EH (cell line): Measurements from ENCODE around the gene ATG2B.
"Not testable (repeated sequence)": the region's sequence is repeated elsewhere in the genome, so short reads cannot be mapped to it uniquely, and the experiment has no call there.

Experiments
- DNase-seq: peaks from one replicate; pipeline ENCODE4 v3.0.0-alpha.2; 2015; ENCODE audit warnings: low read depth

The ATG2B gene

GRCh38 chr14:96252999-96253539, 110.1 kb downstream of the ATG2B start:
- DNase-seq: peak; percentile 94

- DNase-seq: no peak
Observed at GRCh38 chr14:96252323-96252998, 110.7 kb downstream of the ATG2B start.

DNA sequence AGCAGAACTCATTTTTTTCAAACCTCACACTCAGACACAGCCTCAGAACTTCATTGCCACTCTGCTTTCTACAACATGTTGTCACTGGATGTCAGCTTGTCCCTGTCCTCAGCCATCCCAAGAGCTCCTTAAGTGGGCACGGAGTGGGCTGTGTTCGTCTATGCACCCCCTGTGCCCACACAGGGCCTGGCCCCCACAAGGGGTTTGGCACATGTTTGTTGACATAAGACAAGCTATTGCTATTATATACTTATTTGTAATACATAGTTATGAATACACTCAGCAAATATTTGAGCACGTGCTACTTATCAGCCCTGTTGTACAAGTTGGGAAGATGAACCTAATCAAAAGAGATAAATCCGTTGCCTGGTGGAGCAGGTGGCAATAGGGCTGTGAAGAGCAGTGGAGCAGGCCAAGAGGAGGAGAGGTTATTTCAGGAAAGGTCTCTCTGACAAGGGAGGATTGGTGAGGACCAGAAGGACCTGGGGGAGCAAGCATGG, 111.4 kb downstream of the ATG2B start:
- DNase-seq: no peak

DNA sequence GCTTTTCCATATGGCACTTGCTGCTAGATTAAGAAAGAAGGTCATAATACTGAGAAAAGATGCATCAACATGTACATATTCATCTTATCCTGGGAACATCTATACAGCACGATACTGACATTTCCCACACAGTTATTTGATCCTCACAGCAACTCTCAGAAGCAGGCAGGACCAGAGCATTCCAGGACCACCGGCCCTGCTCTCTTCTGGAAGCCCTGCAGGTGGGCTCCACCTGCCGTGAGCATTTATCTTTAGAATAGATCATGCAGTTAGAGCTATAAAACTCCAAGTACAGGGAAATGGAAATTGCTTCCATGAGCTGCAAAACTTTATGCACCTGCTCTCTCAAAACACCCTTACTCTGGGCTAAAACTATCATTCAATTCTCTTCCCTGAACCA, 112.7 kb downstream of the ATG2B start:
- no peak for DNase-seq

DNA sequence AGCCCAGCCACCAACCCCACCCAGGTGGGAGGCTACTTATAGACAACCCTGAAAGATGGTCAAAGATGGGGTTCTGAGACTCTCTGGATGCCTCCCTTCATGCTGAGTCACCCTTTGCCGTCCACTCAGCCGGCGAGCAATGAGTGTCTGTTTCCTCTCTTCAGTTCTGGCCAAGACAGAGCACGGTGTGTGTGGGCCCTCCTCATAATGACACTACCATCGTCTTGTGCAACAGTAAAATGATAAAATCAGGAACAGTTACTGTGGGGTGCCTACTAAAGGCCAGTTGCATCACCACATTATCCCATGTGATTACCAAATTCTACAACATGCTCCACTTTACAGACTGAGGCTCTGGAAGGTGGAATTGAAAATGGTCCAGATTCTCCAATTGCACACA, 114.1 kb downstream of the ATG2B start:
- peak; percentile 95 for DNase-seq

DNA sequence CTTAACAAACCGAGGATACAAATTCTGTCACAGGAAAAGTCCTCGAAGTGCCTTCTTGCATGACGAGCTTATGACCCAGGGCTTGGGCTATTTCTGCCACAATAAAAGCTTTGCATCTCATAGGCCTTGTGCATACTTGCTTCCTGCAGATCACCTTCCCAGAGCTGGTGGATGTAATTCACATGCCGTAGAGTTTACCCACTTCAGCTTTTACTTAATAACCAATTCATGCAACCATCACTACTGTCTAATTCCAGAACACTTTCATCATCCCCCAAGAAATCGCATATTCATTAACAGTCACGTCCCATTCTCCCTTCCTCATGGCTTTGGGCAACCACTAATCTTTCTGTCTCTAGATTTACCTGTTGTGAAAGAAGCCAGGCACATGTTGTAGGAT, 116.1 kb downstream of the ATG2B start:
- DNase-seq: peak; percentile 39

- DNase-seq: peak; percentile 97
Observed at GRCh38 chr14:96246539-96246847, 116.6 kb downstream of the ATG2B start.

DNA sequence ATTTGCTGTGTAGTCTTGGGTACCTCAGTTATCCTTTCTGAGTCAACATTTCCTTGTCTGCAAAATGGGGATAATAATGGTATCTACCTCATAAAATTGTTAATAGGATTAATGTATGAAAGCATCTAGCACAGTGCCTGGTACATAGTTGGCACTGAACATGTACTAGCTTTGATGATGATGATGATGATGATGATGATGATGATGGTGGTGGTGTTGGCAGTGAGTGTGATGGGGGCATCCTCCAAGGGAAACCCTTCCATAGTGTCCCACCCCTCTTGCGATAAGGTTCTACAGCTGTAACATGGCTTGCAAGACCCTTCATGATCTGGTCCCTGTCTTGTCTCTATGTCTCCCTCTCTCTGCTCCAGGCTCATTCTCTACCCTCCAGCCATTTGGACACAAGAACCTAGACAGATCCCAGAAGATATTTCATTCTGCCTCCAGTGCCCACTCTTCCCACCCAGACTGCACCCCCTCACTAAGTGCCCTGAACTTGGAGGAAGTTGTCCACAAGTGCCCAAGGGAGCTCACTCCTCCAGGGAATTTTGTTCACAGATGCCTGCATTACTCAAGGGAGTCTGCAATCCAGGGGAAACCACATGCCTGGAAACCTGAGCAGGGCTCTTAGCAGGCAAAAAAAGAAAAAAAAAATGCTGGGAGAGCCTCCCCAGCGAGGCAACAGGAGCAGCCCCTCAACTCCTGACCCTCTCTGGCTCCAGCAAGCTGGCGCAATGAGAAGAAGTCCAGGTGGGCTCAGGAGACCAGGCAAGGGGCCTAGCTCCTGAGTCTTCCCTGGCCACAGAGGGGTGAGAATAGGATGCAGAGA, 117.2 kb downstream of the ATG2B start:
- DNase-seq: peak; percentile 88

DNA sequence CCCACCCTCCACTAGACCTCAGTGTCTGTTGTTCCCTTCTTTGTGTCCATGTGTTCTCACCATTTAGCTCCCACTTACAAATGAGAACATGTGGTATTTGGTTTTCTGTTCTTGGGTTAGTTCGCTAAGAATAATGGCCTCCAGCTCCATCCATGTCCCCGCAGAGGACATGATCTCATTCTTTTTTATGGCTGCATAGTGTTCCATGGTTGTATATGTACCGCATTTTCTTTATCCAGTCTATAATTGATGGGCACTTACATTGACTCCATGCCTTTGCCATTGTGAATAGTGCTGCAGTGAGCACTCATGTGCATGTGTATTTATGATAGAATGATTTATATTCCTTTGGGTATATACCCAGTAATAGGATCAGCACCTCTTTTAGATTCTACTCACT, 118.1 kb downstream of the ATG2B start:
- not testable (repeated sequence) for DNase-seq

DNA sequence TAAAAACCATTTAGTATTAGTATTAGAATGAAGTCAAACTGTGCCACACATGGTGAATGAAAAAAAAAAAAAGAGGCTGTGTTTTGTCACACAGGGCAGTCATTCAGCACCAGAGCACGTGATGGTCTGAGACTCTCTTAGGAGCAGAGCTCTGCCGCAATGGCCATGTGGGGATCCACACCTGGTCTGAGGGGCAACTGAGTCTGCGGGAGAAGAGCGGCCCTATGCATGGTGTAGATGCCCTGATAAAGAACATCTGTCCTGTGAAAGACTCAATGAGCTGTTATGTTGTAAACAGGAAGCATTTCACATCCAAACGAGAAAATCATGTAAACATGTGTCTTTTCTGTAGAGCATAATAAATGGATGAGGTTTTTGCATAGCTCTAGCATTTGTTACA, 119.4 kb downstream of the ATG2B start:
- no peak for DNase-seq

DNA sequence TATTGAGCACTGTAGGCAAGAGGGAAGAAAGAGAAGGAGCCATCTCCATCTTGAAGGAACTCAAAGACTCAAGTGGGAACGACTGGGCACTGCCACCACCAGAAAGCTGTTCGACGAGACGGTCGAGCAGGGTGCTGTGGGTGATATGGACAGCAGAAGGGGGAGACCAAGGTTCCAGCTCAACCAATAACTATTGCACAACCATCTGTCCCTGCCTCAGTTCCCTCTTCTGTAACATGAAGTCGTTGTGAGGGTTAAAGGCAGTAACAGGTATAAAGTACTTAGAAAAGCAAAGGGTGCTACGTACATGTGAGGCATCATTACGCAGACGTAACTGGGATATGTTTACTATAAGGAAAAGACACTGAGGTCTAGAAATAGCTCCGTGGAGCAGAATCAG, 121.0 kb downstream of the ATG2B start:
- DNase-seq: no peak

- no peak for DNase-seq
Observed at GRCh38 chr14:96240641-96241040, 122.5 kb downstream of the ATG2B start.

- no peak for DNase-seq
Observed at GRCh38 chr14:96239711-96240141, 123.4 kb downstream of the ATG2B start.

DNA sequence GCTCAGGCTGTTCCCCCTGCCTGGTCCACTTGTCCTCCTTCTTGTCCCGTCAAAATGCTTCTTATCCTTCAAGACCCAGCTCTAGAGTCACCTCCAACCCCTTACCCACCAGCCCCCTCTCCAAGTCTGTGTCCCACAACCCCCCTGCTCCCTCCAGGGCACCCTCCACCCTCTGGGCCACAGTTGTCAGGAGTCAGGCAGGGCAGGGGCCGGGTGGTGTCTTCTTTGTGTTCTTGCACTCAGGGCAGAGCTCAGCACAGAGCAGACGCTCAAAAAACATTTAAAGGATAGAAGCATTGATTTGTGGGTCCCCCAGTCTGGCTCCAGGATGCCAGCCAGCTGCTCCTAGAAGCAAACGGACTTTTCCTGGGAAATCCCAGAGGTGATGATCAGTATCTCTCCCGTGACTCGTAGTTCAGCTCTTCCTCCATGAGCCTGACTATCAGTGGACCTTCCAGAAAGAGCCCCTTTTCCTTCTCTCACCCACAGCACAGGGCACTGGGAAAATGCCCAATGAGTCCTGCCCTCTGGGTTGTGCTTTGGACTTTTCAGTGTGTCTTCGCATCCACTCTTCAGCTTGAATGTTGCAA, 124.4 kb downstream of the ATG2B start:
- peak; percentile 26 for DNase-seq

GRCh38 chr14:96237641-96238040, 125.5 kb downstream of the ATG2B start:
- DNase-seq: no peak

- no peak for DNase-seq
Observed at GRCh38 chr14:96235426-96235825, 127.7 kb downstream of the ATG2B start.

GRCh38 chr14:96233661-96234060, 129.5 kb downstream of the ATG2B start:
- DNase-seq: no peak

DNA sequence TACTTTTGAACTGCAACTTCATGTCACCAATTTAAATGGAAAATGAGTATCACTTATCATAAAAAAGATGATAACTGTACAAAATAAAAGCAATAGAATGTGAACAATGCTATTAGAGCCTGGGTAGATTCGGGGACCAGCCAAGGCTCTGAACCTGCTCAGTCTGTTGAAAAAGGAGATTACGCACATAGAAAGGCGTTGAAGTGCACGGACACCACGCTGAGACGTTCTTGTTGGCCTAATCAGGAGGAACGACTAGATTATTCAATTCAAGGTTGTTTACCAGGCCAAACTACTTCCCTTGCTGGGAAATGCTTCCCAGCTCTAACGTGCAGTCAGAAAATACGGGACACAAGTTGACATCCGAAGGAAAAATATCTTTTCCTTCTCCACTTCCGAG, 130.6 kb downstream of the ATG2B start:
- DNase-seq: no peak

DNA sequence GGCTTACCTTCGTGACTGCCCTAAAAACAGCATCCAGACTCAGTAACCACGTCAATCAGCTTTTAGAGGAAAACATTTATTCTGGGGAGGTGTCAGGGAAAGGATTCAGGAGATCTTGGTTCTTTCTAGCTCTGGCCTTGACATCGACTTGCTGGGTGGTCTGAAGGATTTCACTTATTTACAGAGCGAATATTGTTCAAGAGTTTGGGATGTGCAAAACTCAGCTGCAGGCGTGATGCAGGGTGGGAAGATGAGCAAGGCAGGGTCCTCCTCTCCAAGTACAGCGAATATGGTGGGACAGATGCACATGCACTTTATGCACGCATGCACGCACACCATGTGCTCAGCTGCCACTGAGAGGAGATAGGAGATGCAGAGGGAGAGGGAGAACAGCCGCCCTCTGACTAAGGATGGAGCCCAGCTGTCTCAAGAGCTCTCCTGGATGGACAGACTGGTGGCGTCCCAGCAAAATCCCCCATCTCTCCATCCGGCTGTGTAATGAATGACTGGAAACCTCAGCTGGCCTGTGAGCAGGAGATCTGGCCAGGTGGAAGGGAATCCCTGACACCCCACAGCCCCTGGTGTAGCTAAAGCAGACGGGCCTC, 131.5 kb downstream of the ATG2B start:
- no peak for DNase-seq

- no peak for DNase-seq
Observed at GRCh38 chr14:96231056-96231455, 132.1 kb downstream of the ATG2B start.

GRCh38 chr14:96229315-96229714, 133.8 kb downstream of the ATG2B start:
- DNase-seq: no peak
